Osteocyte (in vitro differentiated cells): Measurements from ENCODE around the gene TSEN34. TPM values are rescaled to one million over a fixed set of nuclear protein-coding genes. Genes with fewer than 3 reads are reported as not detected.
"Not testable (repeated sequence)": the region's sequence is repeated elsewhere in the genome, so short reads cannot be mapped to it uniquely, and the experiment has no call there.

Experiments used
- DNase-seq: peaks from one replicate; pipeline ENCODE4 v3.0.0; 2021; ENCODE audit warnings: mixed read lengths; ENCODE audit not compliant: unreplicated experiment; ENCODE audit errors: extremely low spot score
- H3K27ac Mint-ChIP-seq: one replicate; pipeline ENCODE4 v1.8.0; 2021; ENCODE audit warnings: mild to moderate bottlenecking, mixed read lengths; ENCODE audit not compliant: unreplicated experiment
- H3K27me3 Mint-ChIP-seq: one replicate; pipeline ENCODE4 v1.8.0; 2021; ENCODE audit warnings: mixed read lengths; ENCODE audit not compliant: unreplicated experiment
- H3K36me3 Mint-ChIP-seq: one replicate; pipeline ENCODE4 v1.8.0; 2021; ENCODE audit warnings: mixed read lengths; ENCODE audit not compliant: unreplicated experiment
- H3K4me1 Mint-ChIP-seq: one replicate; pipeline ENCODE4 v1.8.0; 2021; ENCODE audit warnings: mixed read lengths; ENCODE audit not compliant: unreplicated experiment
- H3K4me3 Mint-ChIP-seq: one replicate; pipeline ENCODE4 v1.8.0; 2021; ENCODE audit warnings: mild to moderate bottlenecking, moderate library complexity, mixed read lengths; ENCODE audit not compliant: unreplicated experiment
- H3K9me3 Mint-ChIP-seq: one replicate; pipeline ENCODE4 v1.8.0; 2021; ENCODE audit warnings: mixed read lengths; ENCODE audit not compliant: unreplicated experiment
- total RNA-seq: library from RNA; stranded (reverse); gene quantifications from 2 replicates; pipeline ENCODE4 v1.2.1, GENCODE V29; 2021

TSEN34 gene
- total RNA-seq, 1 donor from 2014 or later = 53.7 TPM

- not testable (repeated sequence) for H3K27ac Mint-ChIP-seq, H3K36me3 Mint-ChIP-seq, H3K4me1 Mint-ChIP-seq, H3K9me3 Mint-ChIP-seq, H3K27me3 Mint-ChIP-seq, DNase-seq, H3K4me3 Mint-ChIP-seq
These were observed 51.5 kb downstream of the TSEN34 start, which contains the start of gene LILRA6 for GRCh38 chr19:54242646-54243045. Gene LILRA6, minus strand, starts transcription at chr19:54242790.

GRCh38 chr19:54243809-54244208, 52.7 kb downstream of the TSEN34 start:
- not testable (repeated sequence) for H3K4me1 Mint-ChIP-seq, H3K27me3 Mint-ChIP-seq, H3K27ac Mint-ChIP-seq, H3K9me3 Mint-ChIP-seq, H3K4me3 Mint-ChIP-seq, H3K36me3 Mint-ChIP-seq, DNase-seq

Other genes with a start within 250 kb of the TSEN34 start
- not detected in 2 replicates for gene CACNG8, start 228.4 kb upstream of the TSEN34 start, total RNA-seq
- gene CACNG6, start 199.7 kb upstream of the TSEN34 start, total RNA-seq = not detected in 2 replicates
- gene VSTM1, start 127.4 kb upstream of the TSEN34 start, total RNA-seq = not detected in 2 replicates
- gene TARM1, start 109.9 kb upstream of the TSEN34 start, total RNA-seq = not detected in 2 replicates
- 0.32 and 0.47 TPM in 2 replicates for gene OSCAR, start 90.5 kb upstream of the TSEN34 start, total RNA-seq
- 114 and 132 TPM in 2 replicates for gene NDUFA3, start 88.5 kb upstream of the TSEN34 start, total RNA-seq
- gene TFPT, start 75.7 kb upstream of the TSEN34 start, total RNA-seq = 28.1 and 29.4 TPM in 2 replicates
- 68.4 and 68.9 TPM in 2 replicates for gene PRPF31, start 75.6 kb upstream of the TSEN34 start, total RNA-seq
- 47.1 and 50.5 TPM in 2 replicates for gene CNOT3, start 53.5 kb upstream of the TSEN34 start, total RNA-seq
- gene LENG1, start 31.6 kb upstream of the TSEN34 start, total RNA-seq = 5.6 and 7.1 TPM in 2 replicates
- 2.0 and 2.7 TPM in 2 replicates for gene TMC4, start 18.1 kb upstream of the TSEN34 start, total RNA-seq
- 81.8 and 85.2 TPM in 2 replicates for gene MBOAT7, start 1.7 kb upstream of the TSEN34 start, total RNA-seq
- gene RPS9, start 9.6 kb downstream of the TSEN34 start, total RNA-seq = 1,011 TPM in 2 replicates
- not detected in 2 replicates for gene LILRB3, start 31.7 kb downstream of the TSEN34 start, total RNA-seq
- not detected in 2 replicates for gene LILRA6, start 51.5 kb downstream of the TSEN34 start, total RNA-seq
- not detected in 2 replicates for gene LILRB5, start 66.0 kb downstream of the TSEN34 start, total RNA-seq
- gene LILRB2, start 89.8 kb downstream of the TSEN34 start, total RNA-seq = not detected in 2 replicates
- not detected in 2 replicates for gene LILRA5, start 121.9 kb downstream of the TSEN34 start, total RNA-seq
- gene LILRA4, start 147.9 kb downstream of the TSEN34 start, total RNA-seq = not detected in 2 replicates
- gene LAIR1, start 173.6 kb downstream of the TSEN34 start, total RNA-seq = not detected in 2 replicates
- gene TTYH1, start 224.2 kb downstream of the TSEN34 start, total RNA-seq = not detected in 2 replicates